GM12873 (cell line): ENCODE measurements around the gene NIPBL.

Experiments used
- TF ChIP-seq, protein P1 (sequence below): IDR thresholded peaks from 2 replicates; pipeline ENCODE4 v1.5.1; 2012; ENCODE audit warnings: low read depth, mild to moderate bottlenecking, moderate library complexity, low read length, control low read depth; ENCODE audit not compliant: insufficient read depth; ENCODE audit errors: missing control alignments

NIPBL gene

DNA sequence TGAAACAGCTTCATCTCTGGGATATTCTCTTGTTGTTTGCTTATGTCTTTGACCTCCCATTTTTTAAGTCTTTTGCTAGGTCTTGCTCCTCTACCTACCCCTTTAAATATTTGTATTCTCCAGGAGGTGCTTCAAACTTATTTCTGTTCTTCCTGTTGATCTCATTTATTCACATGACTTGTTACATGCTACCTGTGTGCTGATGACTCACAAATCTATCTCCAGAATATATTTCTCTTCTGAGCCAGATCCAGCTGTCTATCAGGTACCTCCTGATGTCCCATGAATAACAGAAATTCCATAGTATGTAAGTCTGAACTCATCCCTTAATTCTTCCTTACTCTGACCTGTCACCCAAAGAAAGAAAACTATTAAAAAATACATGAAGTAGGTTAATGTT, 11.0 kb downstream of the NIPBL start:
- TF ChIP-seq, protein P1, sequence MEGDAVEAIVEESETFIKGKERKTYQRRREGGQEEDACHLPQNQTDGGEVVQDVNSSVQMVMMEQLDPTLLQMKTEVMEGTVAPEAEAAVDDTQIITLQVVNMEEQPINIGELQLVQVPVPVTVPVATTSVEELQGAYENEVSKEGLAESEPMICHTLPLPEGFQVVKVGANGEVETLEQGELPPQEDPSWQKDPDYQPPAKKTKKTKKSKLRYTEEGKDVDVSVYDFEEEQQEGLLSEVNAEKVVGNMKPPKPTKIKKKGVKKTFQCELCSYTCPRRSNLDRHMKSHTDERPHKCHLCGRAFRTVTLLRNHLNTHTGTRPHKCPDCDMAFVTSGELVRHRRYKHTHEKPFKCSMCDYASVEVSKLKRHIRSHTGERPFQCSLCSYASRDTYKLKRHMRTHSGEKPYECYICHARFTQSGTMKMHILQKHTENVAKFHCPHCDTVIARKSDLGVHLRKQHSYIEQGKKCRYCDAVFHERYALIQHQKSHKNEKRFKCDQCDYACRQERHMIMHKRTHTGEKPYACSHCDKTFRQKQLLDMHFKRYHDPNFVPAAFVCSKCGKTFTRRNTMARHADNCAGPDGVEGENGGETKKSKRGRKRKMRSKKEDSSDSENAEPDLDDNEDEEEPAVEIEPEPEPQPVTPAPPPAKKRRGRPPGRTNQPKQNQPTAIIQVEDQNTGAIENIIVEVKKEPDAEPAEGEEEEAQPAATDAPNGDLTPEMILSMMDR = no peak

DNA sequence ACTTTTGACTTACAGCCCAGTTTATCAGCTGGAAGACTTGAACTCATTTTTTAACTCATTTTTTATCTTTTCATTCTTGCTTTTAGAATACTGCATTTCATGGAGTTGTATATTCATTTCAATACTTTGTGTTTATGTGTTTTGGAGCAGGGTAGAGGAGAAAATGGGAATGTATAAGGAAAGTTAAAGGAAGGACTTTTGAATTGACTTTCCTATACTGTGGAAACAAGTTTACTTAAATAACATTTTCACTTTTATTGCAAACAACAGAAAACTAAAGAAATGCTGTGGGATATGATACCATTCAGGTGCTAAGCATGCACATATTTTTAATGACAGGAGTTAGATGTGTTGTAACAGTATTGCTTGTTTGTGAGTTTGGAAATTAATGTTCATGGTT, 11.7 kb downstream of the NIPBL start:
- TF ChIP-seq, protein P1 = no peak

DNA sequence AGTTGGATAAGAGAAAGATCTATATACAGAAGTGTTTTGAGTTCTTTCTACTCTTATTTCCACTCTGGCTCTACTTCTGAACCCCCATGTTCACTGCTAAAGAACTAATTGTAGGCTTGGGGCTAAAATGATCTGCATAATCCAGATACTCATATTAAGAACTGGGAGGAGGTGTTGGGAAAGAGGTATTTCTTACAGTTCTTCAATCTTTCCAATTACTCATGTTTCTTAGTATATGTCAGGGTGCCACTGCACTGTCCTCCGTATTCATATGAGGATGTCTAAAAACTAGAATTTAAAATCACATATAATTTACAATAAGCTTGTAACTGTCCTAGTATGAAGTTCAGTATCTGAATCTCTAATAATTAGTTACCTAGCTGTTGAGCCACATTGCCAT, 12.7 kb downstream of the NIPBL start:
- TF ChIP-seq, protein P1 = no peak

DNA sequence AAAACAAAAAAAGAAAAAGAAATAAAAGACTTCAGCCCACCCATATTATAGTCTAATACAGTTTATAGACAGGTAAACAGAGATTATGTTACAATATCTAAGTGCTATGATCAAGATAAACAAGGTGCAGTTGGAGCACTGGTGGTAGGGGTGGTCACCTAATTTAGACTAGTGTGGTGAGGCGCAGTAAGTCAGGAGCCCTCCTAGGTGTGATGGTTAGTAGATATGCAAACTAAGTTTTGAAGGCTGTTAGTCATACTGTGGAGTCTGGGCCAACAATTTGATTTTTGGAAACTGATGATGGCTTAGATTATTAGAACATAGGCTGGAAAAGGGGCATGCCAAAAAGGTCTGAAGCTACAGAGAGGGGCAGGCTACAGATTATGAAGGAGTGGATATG, 14.7 kb downstream of the NIPBL start:
- TF ChIP-seq, protein P1 = no peak

DNA sequence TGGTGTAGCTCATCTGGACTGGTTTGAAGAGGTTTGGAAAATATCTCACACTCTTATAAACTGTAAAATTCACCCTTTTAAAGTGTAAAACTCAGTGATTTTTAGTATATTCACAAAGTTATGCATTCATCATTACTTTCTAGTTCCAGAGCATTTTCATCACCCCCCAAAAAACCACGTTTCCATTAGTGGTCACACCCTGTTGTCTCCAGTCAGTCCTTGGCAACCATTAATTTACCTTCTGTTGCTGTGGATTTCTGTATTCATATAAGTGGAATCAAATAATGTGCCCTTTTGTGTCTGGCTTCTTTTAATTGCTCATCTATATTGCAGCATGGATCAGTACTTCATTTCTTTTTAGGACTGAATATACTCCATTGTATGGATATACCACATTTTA, 18.4 kb downstream of the NIPBL start:
- TF ChIP-seq, protein P1 = no peak

DNA sequence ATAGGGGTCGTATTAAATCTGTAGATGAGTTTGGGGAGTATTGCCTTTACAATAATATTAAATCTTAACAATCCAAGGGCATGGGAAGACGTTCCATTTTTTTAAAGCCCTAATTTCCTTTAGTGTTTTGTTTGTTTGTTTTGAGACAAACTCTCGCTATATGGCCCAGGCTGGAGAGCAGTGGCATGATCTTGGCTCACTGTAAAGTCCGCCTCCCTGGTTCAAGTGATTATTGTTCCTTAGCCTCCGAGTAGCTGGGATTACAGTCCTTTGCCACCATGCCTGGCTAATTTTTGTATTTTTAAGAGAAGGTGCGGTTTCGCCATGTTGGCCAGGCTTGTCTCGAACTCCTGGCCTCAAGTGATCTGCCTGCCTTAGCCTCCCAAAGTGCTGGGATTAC, 19.9 kb downstream of the NIPBL start:
- TF ChIP-seq, protein P1 = no peak

DNA sequence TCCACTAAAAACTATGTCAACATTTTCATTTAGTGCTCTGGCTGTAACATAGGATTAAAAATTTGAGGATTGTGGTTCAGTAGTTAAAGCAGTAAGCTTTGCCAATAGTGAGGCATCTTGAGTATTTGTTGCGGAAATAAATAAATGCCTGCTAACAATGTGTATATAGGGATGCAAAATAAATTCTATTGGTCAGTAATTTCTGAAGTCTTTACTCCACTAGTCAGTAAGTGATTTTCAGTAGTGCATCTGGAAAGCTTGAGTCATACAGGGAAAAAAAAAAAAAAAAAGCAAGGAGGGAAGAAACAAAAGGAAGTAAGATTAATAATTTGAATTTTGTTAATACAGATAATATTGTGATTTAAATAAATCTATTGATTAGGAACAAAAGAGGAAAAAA, 21.0 kb downstream of the NIPBL start:
- TF ChIP-seq, protein P1 = no peak
